Mucosa of descending colon (tissue), 3 donors: Measurements from ENCODE around the gene LAMA3. TPM values are rescaled to one million over a fixed set of nuclear protein-coding genes. Genes with fewer than 3 reads are reported as not detected.

ENCODE experiments used
- ATAC-seq: fragments of 200-7000 bp; cut with Tn5 transposase; one replicate; pipeline ENCODE4 v1.9.1; 2020; ENCODE audit warnings: mild to moderate bottlenecking, moderate library complexity
- DNase-seq, 3 donors: peaks; one replicate each; pipeline ENCODE4 v3.0.0-alpha.2; 2020
- H3K36me3 ChIP-seq: fragments of 200-600 bp; one replicate; pipeline ENCODE4 v1.8.0; 2021; ENCODE audit warnings: low read depth, mild to moderate bottlenecking
- H3K4me1 ChIP-seq: fragments of 200-600 bp; one replicate; pipeline ENCODE4 v1.8.0; 2021; ENCODE audit warnings: low read depth, mild to moderate bottlenecking
- H3K4me3 ChIP-seq: fragments of 200-600 bp; one replicate; pipeline ENCODE4 v1.8.0; 2021; ENCODE audit warnings: mild to moderate bottlenecking
- H3K9me3 ChIP-seq: fragments of 200-600 bp; one replicate; pipeline ENCODE4 v1.8.0; 2021; ENCODE audit warnings: mild to moderate bottlenecking
- intact Hi-C, 2 donors: fragments of 100-400 bp; cut with DNase I in 1 of 2; cut with micrococcal nuclease in 1 of 2; formaldehyde crosslinking; loops; one replicate each; pipeline versions ENCODE4 v1.11.0 to v1.11.1; 2022; cut with DNase I, micrococcal nuclease
- total RNA-seq, 3 donors: library from RNA; stranded (reverse); fragmentation: NEBNext Ultra II Directional in 2 of 3; extraction: Animal tissue kit (Norgen Biotek cat#: 25700) in 2 of 3; gene quantifications; one replicate each; pipeline versions ENCODE4 v1.2.1 to v1.2.4, GENCODE V29; 2021 to 2023
- TF ChIP-seq, protein P1 (sequence below): fragments of 200-600 bp; IDR thresholded peaks from one replicate; pipeline ENCODE4 v1.8.0; 2022; ENCODE audit warnings: antibody characterized with exemption, mild to moderate bottlenecking
- donor health status: DM: no; HTN: no; CAD: no; lungs with moderate emphysema.
- donor health status: DM: no; HTN: no; CAD: no.
- donor health status: DM: no; HTN: yes; CAD: no.

The LAMA3 gene
- total RNA-seq, 3 donors from 2014 or later, result 29.0 to 62.0 (median 49.0) TPM

DNA sequence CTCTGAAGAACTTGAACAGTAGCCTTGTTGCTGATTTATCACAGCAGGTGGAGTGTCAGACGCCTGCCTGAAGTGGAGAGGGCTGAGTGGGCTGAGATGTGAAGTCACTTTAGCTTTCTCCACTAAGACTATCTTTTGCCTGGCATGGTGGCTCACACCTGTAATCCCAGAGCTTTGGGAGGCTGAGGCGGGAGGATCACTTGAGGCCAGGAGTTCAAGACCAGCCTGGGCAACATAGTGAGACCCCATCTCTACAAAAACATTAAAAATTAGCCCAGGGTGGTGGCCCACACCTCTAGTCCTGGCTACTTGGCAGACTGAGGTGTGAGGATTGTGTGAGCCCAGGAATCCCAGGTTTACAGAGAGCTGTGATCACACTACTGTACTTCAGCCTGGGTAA is 264.7 kb downstream of the LAMA3 start:
- Histone ChIP-seq H3K4me1 (no peaks in the 10 kb centered on the region), H3K4me3 (no peak overlapping the region), H3K36me3 (no peaks in the 10 kb centered on the region), H3K9me3 (no peaks in the 10 kb centered on the region)
- intact Hi-C loops, result no loop called here
- TF ChIP-seq, protein P1, sequence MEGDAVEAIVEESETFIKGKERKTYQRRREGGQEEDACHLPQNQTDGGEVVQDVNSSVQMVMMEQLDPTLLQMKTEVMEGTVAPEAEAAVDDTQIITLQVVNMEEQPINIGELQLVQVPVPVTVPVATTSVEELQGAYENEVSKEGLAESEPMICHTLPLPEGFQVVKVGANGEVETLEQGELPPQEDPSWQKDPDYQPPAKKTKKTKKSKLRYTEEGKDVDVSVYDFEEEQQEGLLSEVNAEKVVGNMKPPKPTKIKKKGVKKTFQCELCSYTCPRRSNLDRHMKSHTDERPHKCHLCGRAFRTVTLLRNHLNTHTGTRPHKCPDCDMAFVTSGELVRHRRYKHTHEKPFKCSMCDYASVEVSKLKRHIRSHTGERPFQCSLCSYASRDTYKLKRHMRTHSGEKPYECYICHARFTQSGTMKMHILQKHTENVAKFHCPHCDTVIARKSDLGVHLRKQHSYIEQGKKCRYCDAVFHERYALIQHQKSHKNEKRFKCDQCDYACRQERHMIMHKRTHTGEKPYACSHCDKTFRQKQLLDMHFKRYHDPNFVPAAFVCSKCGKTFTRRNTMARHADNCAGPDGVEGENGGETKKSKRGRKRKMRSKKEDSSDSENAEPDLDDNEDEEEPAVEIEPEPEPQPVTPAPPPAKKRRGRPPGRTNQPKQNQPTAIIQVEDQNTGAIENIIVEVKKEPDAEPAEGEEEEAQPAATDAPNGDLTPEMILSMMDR, result no peak
- no peak for DNase-seq
- ATAC-seq, result no peak

DNA sequence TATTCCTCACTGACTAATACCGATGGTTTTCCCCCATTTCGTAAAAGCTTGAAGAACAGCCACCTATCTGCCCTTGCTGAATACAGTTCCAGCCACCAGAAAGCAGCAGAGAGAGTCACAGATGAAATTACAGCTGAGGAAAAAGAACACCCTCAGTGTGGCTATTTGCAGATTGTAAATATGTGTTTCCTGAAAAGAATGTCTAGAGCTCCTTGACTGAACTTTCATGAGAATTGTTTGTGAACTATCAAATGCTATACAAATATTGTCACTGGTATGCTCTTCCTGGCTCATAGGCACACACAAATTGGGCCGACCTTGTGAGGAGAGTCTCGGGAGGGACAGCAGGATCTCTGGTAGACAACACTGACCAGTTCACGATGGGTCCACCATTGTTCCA is 267.2 kb downstream of the LAMA3 start:
- Histone ChIP-seq H3K4me3 (no peak overlapping the region), H3K4me1 (no peaks in the 10 kb centered on the region), H3K36me3 (no peaks in the 10 kb centered on the region), H3K9me3 (no peaks in the 10 kb centered on the region)
- ATAC-seq (no peak), DNase-seq (no peak)
- TF ChIP-seq, protein P1, result no peak
- intact Hi-C loops, result no loop called here

DNA sequence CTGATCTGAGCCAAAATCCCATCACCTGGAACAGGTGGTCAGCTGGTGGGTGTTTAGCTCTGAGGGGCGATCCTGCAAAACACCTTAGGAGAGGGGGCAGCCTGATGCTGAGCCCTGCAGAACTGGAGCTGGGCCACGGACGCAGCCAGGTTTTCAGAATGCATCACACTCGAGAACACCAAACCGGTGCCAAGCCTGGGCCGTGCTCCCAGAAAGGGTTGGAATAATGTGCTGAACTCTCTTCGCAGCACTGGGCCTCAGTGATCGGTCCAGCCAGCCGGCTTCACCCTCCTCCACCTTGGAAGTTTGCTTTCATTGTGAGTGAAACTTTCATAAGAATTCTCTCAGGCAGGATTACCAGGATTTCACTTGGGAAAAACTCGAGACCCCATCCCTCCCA is 268.8 kb downstream of the LAMA3 start:
- no peaks in the 10 kb centered on the region for H3K9me3 ChIP-seq
- intact Hi-C loops, result no loop called here
- ATAC-seq, result peak; percentile 23
- peak in 2 of 3 donors; percentile 37 to 60 for DNase-seq
- TF ChIP-seq, protein P1, result no peak
- H3K36me3 ChIP-seq, result no peaks in the 10 kb centered on the region
- H3K4me3 ChIP-seq, result no peak overlapping the region
- H3K4me1 ChIP-seq, result no peaks in the 10 kb centered on the region

DNA sequence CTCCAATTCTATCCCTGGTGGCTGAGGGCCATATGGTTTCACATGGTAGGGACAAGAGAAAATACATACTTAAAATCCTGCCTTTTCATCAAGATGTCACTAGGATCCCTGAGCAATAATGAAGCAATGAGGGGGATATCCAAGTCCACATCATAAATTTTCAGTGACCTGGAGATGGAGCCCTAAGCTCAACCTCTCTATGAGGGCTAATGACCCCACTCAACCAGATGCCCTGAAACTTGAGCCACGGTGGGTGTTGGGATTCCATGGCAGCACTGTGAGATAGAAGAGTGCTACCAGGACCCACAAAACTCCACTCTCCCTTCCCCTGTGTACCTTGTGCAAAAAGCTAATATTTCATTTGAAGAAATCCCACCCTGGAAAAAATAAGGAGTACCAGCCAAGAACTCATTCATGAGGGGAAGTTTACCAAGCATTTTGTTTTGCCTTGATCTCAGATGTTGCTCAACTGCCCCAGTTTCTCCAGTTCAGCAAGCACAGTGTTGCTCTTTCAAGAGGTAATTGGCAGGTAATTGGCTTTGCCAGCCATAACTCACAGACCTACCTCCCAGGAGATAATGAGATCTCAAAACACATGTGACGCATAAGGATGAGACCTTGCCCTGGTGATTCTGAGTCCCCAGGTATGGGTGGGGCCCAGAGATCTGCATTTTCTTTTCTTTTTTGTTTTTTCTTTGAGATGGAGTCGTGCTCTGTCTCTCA is 274.4 kb downstream of the LAMA3 start:
- no peaks in the 10 kb centered on the region for H3K36me3 ChIP-seq
- ATAC-seq, result no peak
- H3K9me3 ChIP-seq, result no peaks in the 10 kb centered on the region

DNA sequence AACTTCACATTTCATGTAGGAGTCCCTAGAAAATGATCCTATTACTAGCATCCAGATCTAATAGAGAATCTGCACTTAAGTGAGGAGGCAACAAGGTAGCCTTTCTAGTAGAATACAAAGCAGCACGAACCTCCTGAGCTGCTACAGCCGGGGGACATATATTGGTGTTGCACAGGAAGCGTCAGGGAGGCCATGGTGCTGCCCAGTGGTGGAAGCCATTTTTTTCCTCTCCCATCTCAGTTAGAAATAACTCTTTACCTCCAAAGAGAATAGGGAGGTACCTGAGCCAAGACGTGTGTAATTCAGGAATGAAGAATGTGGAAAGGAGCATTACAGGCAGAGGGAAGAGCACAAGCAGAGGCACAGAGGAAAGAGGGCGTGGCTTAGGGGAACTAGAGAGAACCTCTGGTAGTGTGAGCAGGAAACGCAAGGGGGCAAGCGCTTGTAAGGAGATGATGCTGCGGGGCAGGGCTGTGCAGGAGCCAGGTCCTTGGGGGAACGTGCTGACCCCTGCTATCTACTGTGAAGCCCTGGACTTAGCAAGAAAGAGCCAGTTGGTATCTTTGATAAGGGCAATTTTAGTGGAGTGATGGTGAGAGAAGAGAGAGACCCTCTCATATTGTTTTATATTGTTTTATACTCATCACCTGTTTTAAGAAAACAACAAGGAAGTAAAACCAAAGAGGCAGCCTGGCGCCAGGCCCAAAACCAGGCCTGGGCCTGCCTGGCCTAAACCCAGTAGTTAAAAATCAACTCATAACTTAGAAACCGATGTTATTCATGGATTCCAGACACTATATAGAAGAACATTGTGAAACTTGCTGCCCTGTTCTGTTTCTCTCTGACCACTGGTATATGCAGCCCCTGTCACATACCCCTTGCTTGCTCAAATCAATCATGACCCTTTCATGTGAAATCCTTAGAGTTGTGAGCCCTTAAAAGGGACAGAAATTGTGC is 275.3 kb downstream of the LAMA3 start:
- H3K9me3 ChIP-seq, result no peaks in the 10 kb centered on the region
- H3K4me1 ChIP-seq, result peaks cover 14% of the 10 kb centered on the region
- ATAC-seq, result peak; percentile 86
- DNase-seq, result peak; percentile 65 to 71 (median 66)
- TF ChIP-seq, protein P1, result no peak
- intact Hi-C loops, result no loop called here
- H3K4me3 ChIP-seq, result no peak overlapping the region
- no peaks in the 10 kb centered on the region for H3K36me3 ChIP-seq

More for the DNA sequence above, 274.4 kb downstream of the LAMA3 start:
- H3K4me1 ChIP-seq, result peaks cover 14% of the 10 kb centered on the region
- no peak for DNase-seq
- TF ChIP-seq, protein P1, result no peak
- intact Hi-C loops, result no loop called here
- no peak overlapping the region for H3K4me3 ChIP-seq
